Endothelial cell of umbilical vein (primary cell): ENCODE measurements around the gene NFIC. TPM values are rescaled to one million over a fixed set of nuclear protein-coding genes. Genes with fewer than 3 reads are reported as not detected.
A peak's percentile ranks its signal among the peaks of the same experiment; 100 is the strongest.

Experiments
- BruUV-seq: library from RNA; stranded (reverse); fragments of 400-500 nt; replicated peaks from 2 replicates; lab custom pipeline; 2021; lab: Mats Ljungman, UMichigan
- CTCF ChIA-PET: fragments of 300-600, 350-600 bp; sonication (Branson Sonifier 250); formaldehyde crosslinking; loops from one replicate; lab custom pipeline; 2021; ENCODE audit warnings: antibody characterized with exemption, inconsistent platforms; lab: Charles Lee
- POLR2A ChIA-PET: fragments of 300-600, 350-600 bp; sonication (Branson Sonifier 250); formaldehyde crosslinking; loops from one replicate; lab custom pipeline; 2021; ENCODE audit warnings: antibody characterized with exemption, inconsistent platforms; lab: Charles Lee
- DNase-seq: peaks from one replicate; pipeline ENCODE4 v3.0.0-alpha.2; 2011; ENCODE audit warnings: low read depth, low spot score
- FAIRE-seq: peaks from 2 replicates; lab custom pipeline; 2011; peaks lifted over from hg19 to GRCh38; lab: Jason Lieb, UNC
- H2AFZ ChIP-seq: 2 replicates; pipeline ENCODE4 v1.6.0; 2012; ENCODE audit warnings: low read depth, low read length, control low read depth, inconsistent platforms
- H3K27ac ChIP-seq: 2 replicates; pipeline ENCODE4 v1.5.1; 2011; ENCODE audit warnings: low read depth, mild to moderate bottlenecking, control low read depth, low read length, moderate library complexity; ENCODE audit not compliant: insufficient read depth
- H3K27me3 ChIP-seq, 2 experiments: 2 replicates each; pipeline versions ENCODE4 v1.6.0 to v1.6.1; 2011; ENCODE audit warnings: low read length in 2 of 2, mixed read lengths in 1 of 2; ENCODE audit not compliant: control insufficient read depth in 2 of 2, insufficient read depth in 2 of 2
- H3K36me3 ChIP-seq, 2 experiments: 2 replicates in 1 of 2; 3 replicates in 1 of 2; pipeline ENCODE4 v1.5.1; 2011; ENCODE audit warnings: low read length in 2 of 2, mild to moderate bottlenecking in 1 of 2, moderate library complexity in 1 of 2; ENCODE audit not compliant: control insufficient read depth in 2 of 2, insufficient read depth in 2 of 2; ENCODE audit errors: extremely low read depth in 1 of 2
- H3K4me1 ChIP-seq: 3 replicates; pipeline ENCODE4 v1.5.1; 2011; ENCODE audit warnings: mild to moderate bottlenecking, low read length; ENCODE audit not compliant: control insufficient read depth, insufficient read depth; ENCODE audit errors: extremely low read depth
- H3K4me2 ChIP-seq: 2 replicates; pipeline ENCODE4 v1.6.1; 2011; ENCODE audit warnings: low read length, control low read depth, mixed read lengths; ENCODE audit not compliant: insufficient read depth
- H3K4me3 ChIP-seq, 3 experiments: fragments of 200-600 bp in 1 of 3; sonication (generic), shearing (Covaris generic) in 1 of 3; replicated peaks in 1 of 3; 2 replicates each; pipeline ENCODE4 v1.5.1; 2011 to 2016; ENCODE audit warnings: control low read depth in 3 of 3, low read length in 3 of 3, mild to moderate bottlenecking in 2 of 3, inconsistent platforms in 1 of 3, low read depth in 1 of 3, moderate library complexity in 1 of 3; ENCODE audit not compliant: insufficient read depth in 1 of 3
- H3K79me2 ChIP-seq: 2 replicates; pipeline ENCODE4 v1.6.0; 2012; ENCODE audit warnings: low read length, inconsistent platforms; ENCODE audit not compliant: control insufficient read depth, insufficient read depth
- H3K9ac ChIP-seq: replicated peaks from 2 replicates; pipeline ENCODE3; 2011; ENCODE audit warnings: low read length, control low read depth; ENCODE audit not compliant: insufficient read depth; ENCODE audit errors: extremely low read depth
- H3K9me1 ChIP-seq: replicated peaks from 3 replicates; pipeline ENCODE4 v1.6.0; 2011; ENCODE audit warnings: mild to moderate bottlenecking, low read length; ENCODE audit not compliant: control insufficient read depth, insufficient read depth; ENCODE audit errors: extremely low read depth
- H3K9me3 ChIP-seq: replicated peaks from 2 replicates; pipeline ENCODE4 v1.5.1; 2012; ENCODE audit warnings: low read length, inconsistent platforms; ENCODE audit not compliant: control insufficient read depth, insufficient read depth
- H4K20me1 ChIP-seq: replicated peaks from 2 replicates; pipeline ENCODE3; 2011; ENCODE audit warnings: mild to moderate bottlenecking, low read length; ENCODE audit not compliant: control insufficient read depth, insufficient read depth; ENCODE audit errors: extremely low read depth
- EZH2 ChIP-seq: IDR thresholded peaks from 2 replicates; pipeline ENCODE4 v1.6.1; 2012; ENCODE audit warnings: borderline replicate concordance, low read depth, mild to moderate bottlenecking, moderate library complexity, low read length, inconsistent platforms; ENCODE audit not compliant: severe bottlenecking
- FOS ChIP-seq: IDR thresholded peaks from 2 replicates; pipeline ENCODE4 v1.6.1; 2011; ENCODE audit warnings: mild to moderate bottlenecking, low read length, moderate library complexity, borderline replicate concordance; ENCODE audit not compliant: insufficient read depth
- GATA2 ChIP-seq: IDR thresholded peaks from 2 replicates; pipeline ENCODE4 v1.7.0; 2011; ENCODE audit warnings: low read depth, mild to moderate bottlenecking, moderate library complexity, mixed read lengths, low read length; ENCODE audit not compliant: insufficient read length, insufficient read depth
- JUN ChIP-seq: IDR thresholded peaks from 2 replicates; pipeline ENCODE4 v1.6.1; 2011; ENCODE audit warnings: borderline replicate concordance, low read depth; ENCODE audit not compliant: insufficient read length, insufficient read depth
- MAX ChIP-seq: IDR thresholded peaks from 2 replicates; pipeline ENCODE4 v1.6.1; 2011; ENCODE audit not compliant: insufficient read depth, insufficient read length
- MYC ChIP-seq: IDR thresholded peaks from one replicate; pipeline ENCODE4 v1.6.1; 2011; ENCODE audit warnings: mild to moderate bottlenecking, low read depth, low read length
- POLR2A ChIP-seq: IDR thresholded peaks from 2 replicates; pipeline ENCODE4 v1.6.1; 2012; ENCODE audit warnings: low read depth, mild to moderate bottlenecking, control low read depth, low read length
- POLR2AphosphoS5 ChIP-seq: IDR thresholded peaks from 2 replicates; pipeline ENCODE4 v1.6.1; 2012; ENCODE audit warnings: low read depth, mild to moderate bottlenecking, control low read depth, low read length, moderate library complexity; ENCODE audit not compliant: insufficient read depth
- dilution Hi-C: fragments of 300-500 bp; cut with MboI; formaldehyde crosslinking; loops from one replicate; pipeline ENCODE4 v1.15.0; 2019; ENCODE audit warnings: low sequenced_read_pairs; ENCODE audit not compliant: extremely low pct_ligation_motif_present
- intact Hi-C: fragments of 100-400 bp; cut with micrococcal nuclease; formaldehyde crosslinking; loops from one replicate; pipeline ENCODE4 v1.10.0; 2022
- polyA plus RNA-seq, 4 experiments: library from polyadenylated mRNA; depleted of rRNA in 3 of 4; stranded (reverse) in 3 of 4; unstranded in 1 of 4; fragments of >200 nt; gene quantifications; 2 replicates each; pipeline versions ENCODE4 v1.2.1 to v1.2.3, GENCODE V29; 2011 to 2012; ENCODE audit warnings: missing spikeins in 1 of 4
- total RNA-seq: library from RNA; stranded (reverse); gene quantifications from 2 replicates; pipeline ENCODE4 v1.2.3, GENCODE V29; 2021
- TF ChIP-seq, protein P1 (sequence below), 2 donors: IDR thresholded peaks; 1 replicate in 1 of 2; 2 replicates in 1 of 2; pipeline ENCODE4 v1.5.1; 2011; ENCODE audit warnings: low read length in 2 of 2, mild to moderate bottlenecking in 2 of 2, moderate library complexity in 2 of 2, control low read depth in 1 of 2, inconsistent platforms in 1 of 2, low read depth in 1 of 2; ENCODE audit not compliant: insufficient read depth in 1 of 2; ENCODE audit errors: extremely low read depth in 1 of 2

Gene NFIC
- total and polyA plus RNA-seq, 2 donors (not counting 3 experiments of a cell fraction or from before 2014, with no cell fraction given): 11.4 to 133 TPM

DNA sequence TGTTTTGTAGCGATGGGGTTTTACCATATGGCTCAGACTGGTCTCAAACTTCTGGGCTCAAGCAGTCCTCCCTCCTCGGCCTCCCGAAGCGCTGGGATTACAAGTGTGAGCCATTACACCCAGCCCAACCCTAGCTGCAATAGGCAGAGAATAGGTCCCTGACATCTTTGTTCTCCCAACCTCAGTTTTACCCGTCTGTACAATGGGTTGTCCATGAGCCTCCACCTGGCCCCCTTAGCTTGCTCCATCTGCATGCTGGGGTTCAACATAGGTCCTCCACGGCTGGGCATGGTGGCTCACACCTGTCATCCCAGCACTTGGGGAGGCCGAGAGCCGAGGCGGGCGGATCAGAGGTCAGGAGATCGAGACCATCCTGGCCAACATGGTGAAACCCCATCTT, 14.4 kb downstream of the NFIC start:
- no peak overlapping the region for H3K4me2 ChIP-seq
- BruUV-seq: no TSS peak
- no peaks in the 10 kb centered on the region for H3K27me3 ChIP-seq
- peaks cover 0 to 23% of the 10 kb centered on the region in 2 experiments for H3K36me3 ChIP-seq
- H3K79me2 ChIP-seq: peaks cover 83% of the 10 kb centered on the region
- H3K9me3 ChIP-seq: no peaks in the 10 kb centered on the region
- H3K9me1 ChIP-seq: no peaks in the 10 kb centered on the region
- H3K4me1 ChIP-seq: peaks cover 3% of the 10 kb centered on the region
- ChIA-PET POLR2A (interaction anchor here (0.7 kb wide), 1 partner anchor 15 kb away, joined by 8 read pairs; no protein-coding TSS in a partner anchor), CTCF (interaction anchor here (1.1 to 1.3 kb wide), 2 partner anchors 11 to 49 kb away, joined by 3 to 11 read pairs; no protein-coding TSS in a partner anchor)
- dilution Hi-C loops: no loop called here
- H3K27ac ChIP-seq: no peak overlapping the region
- DNase-seq (no peak), FAIRE-seq (no peak)
- no peak overlapping the region for H3K4me3 ChIP-seq
- intact Hi-C loops: no loop called here
- TF ChIP-seq EZH2: no peak
- no peak for TF ChIP-seq MAX
- H2AFZ ChIP-seq: no peak overlapping the region
- no peak overlapping the region for H3K9ac ChIP-seq
- no peaks in the 10 kb centered on the region for H4K20me1 ChIP-seq

DNA sequence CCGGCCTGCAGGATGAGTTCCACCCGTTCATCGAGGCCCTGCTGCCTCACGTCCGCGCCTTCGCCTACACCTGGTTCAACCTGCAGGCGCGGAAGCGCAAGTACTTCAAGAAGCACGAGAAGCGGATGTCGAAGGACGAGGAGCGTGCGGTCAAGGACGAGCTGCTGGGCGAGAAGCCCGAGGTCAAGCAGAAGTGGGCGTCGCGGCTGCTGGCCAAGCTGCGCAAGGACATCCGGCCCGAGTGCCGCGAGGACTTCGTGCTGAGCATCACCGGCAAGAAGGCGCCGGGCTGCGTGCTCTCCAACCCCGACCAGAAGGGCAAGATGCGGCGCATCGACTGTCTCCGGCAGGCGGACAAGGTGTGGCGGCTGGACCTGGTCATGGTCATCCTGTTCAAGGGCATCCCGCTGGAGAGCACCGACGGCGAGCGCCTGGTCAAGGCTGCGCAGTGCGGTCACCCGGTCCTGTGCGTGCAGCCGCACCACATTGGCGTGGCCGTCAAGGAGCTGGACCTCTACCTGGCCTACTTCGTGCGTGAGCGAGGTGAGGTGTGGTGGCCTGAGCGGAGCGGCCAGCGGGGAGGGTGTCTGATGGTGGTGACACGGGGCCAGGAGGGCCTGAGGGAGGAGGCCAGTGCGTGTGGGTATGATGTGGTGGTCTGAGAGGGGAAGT, 15.5 kb downstream of the NFIC start:
- H3K4me3 ChIP-seq: no peak overlapping the region
- H3K9me1 ChIP-seq: no peaks in the 10 kb centered on the region
- no peak for DNase-seq
- H3K27me3 ChIP-seq: no peaks in the 10 kb centered on the region
- H3K9ac ChIP-seq: no peak overlapping the region
- intact Hi-C loops: no loop called here
- ChIA-PET POLR2A (no interaction called here), CTCF (no interaction called here)
- no peaks in the 10 kb centered on the region for H3K9me3 ChIP-seq
- H4K20me1 ChIP-seq: no peaks in the 10 kb centered on the region
- TF ChIP-seq FOS: no peak
- TF ChIP-seq GATA2: no peak
- no peak for TF ChIP-seq POLR2A
- no peak for TF ChIP-seq JUN
- TF ChIP-seq EZH2: no peak
- TF ChIP-seq MAX: no peak
- TF ChIP-seq, protein P1, sequence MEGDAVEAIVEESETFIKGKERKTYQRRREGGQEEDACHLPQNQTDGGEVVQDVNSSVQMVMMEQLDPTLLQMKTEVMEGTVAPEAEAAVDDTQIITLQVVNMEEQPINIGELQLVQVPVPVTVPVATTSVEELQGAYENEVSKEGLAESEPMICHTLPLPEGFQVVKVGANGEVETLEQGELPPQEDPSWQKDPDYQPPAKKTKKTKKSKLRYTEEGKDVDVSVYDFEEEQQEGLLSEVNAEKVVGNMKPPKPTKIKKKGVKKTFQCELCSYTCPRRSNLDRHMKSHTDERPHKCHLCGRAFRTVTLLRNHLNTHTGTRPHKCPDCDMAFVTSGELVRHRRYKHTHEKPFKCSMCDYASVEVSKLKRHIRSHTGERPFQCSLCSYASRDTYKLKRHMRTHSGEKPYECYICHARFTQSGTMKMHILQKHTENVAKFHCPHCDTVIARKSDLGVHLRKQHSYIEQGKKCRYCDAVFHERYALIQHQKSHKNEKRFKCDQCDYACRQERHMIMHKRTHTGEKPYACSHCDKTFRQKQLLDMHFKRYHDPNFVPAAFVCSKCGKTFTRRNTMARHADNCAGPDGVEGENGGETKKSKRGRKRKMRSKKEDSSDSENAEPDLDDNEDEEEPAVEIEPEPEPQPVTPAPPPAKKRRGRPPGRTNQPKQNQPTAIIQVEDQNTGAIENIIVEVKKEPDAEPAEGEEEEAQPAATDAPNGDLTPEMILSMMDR (IDR thresholded peaks at IDR 0.05; ENCODE audit: extremely low read depth in 1 of 2, insufficient read depth in 1 of 2, low read depth in 1 of 2, low read length in 2 of 2): no peak
- no peak for TF ChIP-seq MYC
- TF ChIP-seq POLR2AphosphoS5: no peak
- no peak overlapping the region for H2AFZ ChIP-seq
- peaks cover 4% of the 10 kb centered on the region for H3K4me1 ChIP-seq
- no peak overlapping the region for H3K4me2 ChIP-seq
- dilution Hi-C loops: no loop called here
- H3K36me3 ChIP-seq: peaks cover 0 to 24% of the 10 kb centered on the region in 2 experiments
- FAIRE-seq: no peak
- H3K79me2 ChIP-seq: peaks cover 86% of the 10 kb centered on the region
- no peak overlapping the region for H3K27ac ChIP-seq
- TSS peak; percentile 79 for BruUV-seq
